Spleen (tissue), 7 donors: ENCODE results near the gene CENPP.

Experiments used
- CTCF ChIP-seq, 11 experiments: fragments of 200-600 bp in 7 of 11; fragments of 450-650 bp in 4 of 11; sonication (generic) in 4 of 11; IDR thresholded peaks in 8 of 11; conservative IDR thresholded peaks in 3 of 11; 1 replicate in 7 of 11; 2 replicates in 4 of 11; pipeline versions ENCODE4 v1.4.0 to v1.8.0; 2016 to 2021; ENCODE audit warnings: antibody characterized with exemption in 11 of 11, inconsistent platforms in 4 of 11, mild to moderate bottlenecking in 1 of 11
- POLR2A ChIP-seq, 3 donors: fragments of 450-650 bp; IDR thresholded peaks; one replicate each; pipeline ENCODE4 v1.5.1; 2017; ENCODE audit warnings: antibody characterized with exemption in 3 of 3, mild to moderate bottlenecking in 1 of 3
- POLR2AphosphoS5 ChIP-seq, 3 donors: sonication (generic); formaldehyde crosslinking; IDR thresholded peaks; one replicate each; pipeline ENCODE4 v1.5.1; 2017; ENCODE audit warnings: antibody characterized with exemption in 3 of 3
- donor health status: DM: no; HTN: no; CAD: no; lungs with moderate emphysema.
- donor health status: DM: no; HTN: no; CAD: no.
- donor health status: DM: no; HTN: no; CAD: no.

GRCh38 chr9:92333282-92333634 lies 7.5 kb downstream of the CENPP start:
- no peak for TF ChIP-seq POLR2A (IDR thresholded peaks at IDR 0.05)
- TF ChIP-seq CTCF (IDR thresholded peaks at IDR 0.05 in 8 of 11, conservative IDR thresholded peaks at IDR 0.05 in 3 of 11): no peak
- no peak for TF ChIP-seq POLR2AphosphoS5 (IDR thresholded peaks at IDR 0.05)
